A549 (cell line): ENCODE measurements around the gene FCER1G. TPM values are rescaled to one million over a fixed set of nuclear protein-coding genes. Genes with fewer than 3 reads are reported as not detected.

Experiments
- ATAC-seq, 2 experiments: fragments of 200-7000 bp in 1 of 2; fragments of >200 bp in 1 of 2; cut with Nextera tagmentation in 1 of 2; cut with Tn5 transposase in 1 of 2; 3 replicates each; pipeline versions ENCODE4 v1.8.0 to v1.9.1; 2018 to 2020; ENCODE audit warnings: mild to moderate bottlenecking in 1 of 2, moderate library complexity in 1 of 2
- CTCF ChIA-PET: fragments of 300-600 bp; sonication (Branson Sonifier 250); formaldehyde crosslinking; extraction: SDS; loops from one replicate; lab custom pipeline; 2021; ENCODE audit warnings: antibody characterized with exemption, inconsistent platforms; lab: Yijun Ruan, JAX
- POLR2A ChIA-PET: fragments of 350-600 bp; formaldehyde crosslinking; extraction: SDS; loops from one replicate; lab custom pipeline; 2021; ENCODE audit warnings: antibody characterized with exemption, inconsistent platforms; lab: Yijun Ruan, JAX
- DNase-seq, 2 experiments: peaks; one replicate each; pipeline versions ENCODE4 v3.0.0 to v3.0.0-alpha.2; 2011 to 2016; ENCODE audit warnings: low read depth in 1 of 2, low spot score in 1 of 2
- FAIRE-seq: peaks from 2 replicates; lab custom pipeline; 2011; peaks lifted over from hg19 to GRCh38; lab: Jason Lieb, UNC
- H3K27ac ChIP-seq, 2 experiments: fragments of >200 bp; sonication (Bioruptor Twin); formaldehyde crosslinking; 3 replicates each; pipeline ENCODE4 v1.5.1; 2016 to 2017
- H3K4me1 ChIP-seq: fragments of >200 bp; sonication (Bioruptor Twin); formaldehyde crosslinking; 3 replicates; pipeline ENCODE4 v1.6.1; 2016
- H3K4me2 ChIP-seq: fragments of >200 bp; sonication (Bioruptor Twin); formaldehyde crosslinking; 3 replicates; pipeline ENCODE4 v1.6.1; 2016
- H3K4me3 ChIP-seq: fragments of >200 bp; sonication (Bioruptor Twin); formaldehyde crosslinking; 3 replicates; pipeline ENCODE4 v1.5.1; 2016
- H3K9me3 ChIP-seq: fragments of >200 bp; sonication (Bioruptor Twin); formaldehyde crosslinking; 3 replicates; pipeline ENCODE4 v1.6.1; 2016
- BCL3 ChIP-seq: fragments of >200 bp; sonication (Bioruptor Twin); formaldehyde crosslinking; IDR thresholded peaks from 3 replicates; pipeline ENCODE4 v1.6.1; 2016
- BHLHE40 ChIP-seq: IDR thresholded peaks from 2 replicates; pipeline ENCODE4 v1.6.1; 2012; ENCODE audit warnings: low read depth, low read length, inconsistent platforms
- CBX8 ChIP-seq: fragments of 200-600 bp; sonication (generic); IDR thresholded peaks from 2 replicates; pipeline ENCODE4 v1.6.1; 2016
- CEBPB ChIP-seq, 2 experiments: fragments of >200 bp in 1 of 2; sonication (Bioruptor Twin) in 1 of 2; formaldehyde crosslinking in 1 of 2; IDR thresholded peaks; 2 replicates each; pipeline ENCODE4 v1.6.1; 2012 to 2016
- CHD2 ChIP-seq: fragments of 150-350 bp; IDR thresholded peaks from 2 replicates; pipeline ENCODE4 v1.6.1; 2014; ENCODE audit warnings: low read length; ENCODE audit not compliant: partially characterized antibody
- EHF ChIP-seq: fragments of 250-450 bp; sonication (Bioruptor Pico); IDR thresholded peaks from 2 replicates; pipeline ENCODE4 v1.5.0; 2020; ENCODE audit warnings: mild to moderate bottlenecking
- FOSB ChIP-seq: fragments of 250-450 bp; sonication (Bioruptor Pico); IDR thresholded peaks from 2 replicates; pipeline ENCODE4 v1.5.0; 2020; ENCODE audit warnings: mild to moderate bottlenecking, moderate library complexity
- GATA3 ChIP-seq: IDR thresholded peaks from 2 replicates; pipeline ENCODE4 v1.6.1; 2012; ENCODE audit warnings: borderline replicate concordance
- HDAC2 ChIP-seq: fragments of 200-600 bp; sonication (generic); IDR thresholded peaks from 2 replicates; pipeline ENCODE4 v1.6.1; 2016
- HES2 ChIP-seq: fragments of >200 bp; sonication (Bioruptor Twin); formaldehyde crosslinking; IDR thresholded peaks from 2 replicates; pipeline ENCODE4 v1.6.1; 2016
- HOXB13 ChIP-seq: fragments of 250-450 bp; sonication (Bioruptor Pico); IDR thresholded peaks from 2 replicates; pipeline ENCODE4 v1.5.0; 2020; ENCODE audit warnings: low read depth, mild to moderate bottlenecking, moderate library complexity
- HOXB5 ChIP-seq: fragments of 250-450 bp; sonication (Bioruptor Pico); IDR thresholded peaks from 2 replicates; pipeline ENCODE4 v1.5.0; 2020; ENCODE audit warnings: mild to moderate bottlenecking, moderate library complexity
- JUNB ChIP-seq: fragments of >200 bp; sonication (Bioruptor Twin); formaldehyde crosslinking; IDR thresholded peaks from 2 replicates; pipeline ENCODE4 v1.6.1; 2016
- KDM1A ChIP-seq: fragments of 200-600 bp; sonication (generic); IDR thresholded peaks from 2 replicates; pipeline ENCODE4 v1.6.1; 2016; ENCODE audit warnings: low read depth, mild to moderate bottlenecking
- KDM5A ChIP-seq: fragments of 200-600 bp; sonication (generic); IDR thresholded peaks from 2 replicates; pipeline ENCODE4 v1.6.1; 2016; ENCODE audit warnings: antibody characterized with exemption, mild to moderate bottlenecking
- MAZ ChIP-seq: fragments of 150-350 bp; IDR thresholded peaks from 2 replicates; pipeline ENCODE4 v1.6.1; 2014; ENCODE audit warnings: antibody characterized with exemption, low read depth, low read length, borderline replicate concordance
- MYC ChIP-seq: IDR thresholded peaks from 2 replicates; pipeline ENCODE4 v1.6.1; 2012; ENCODE audit warnings: mild to moderate bottlenecking, inconsistent platforms, low read length, improper control_type of control experiment, borderline replicate concordance
- NPAS2 ChIP-seq: fragments of 250-450 bp; sonication (Bioruptor Pico); IDR thresholded peaks from 2 replicates; pipeline ENCODE4 v1.8.0; 2022; ENCODE audit warnings: mild to moderate bottlenecking, moderate library complexity, borderline replicate concordance
- POLR2A ChIP-seq: IDR thresholded peaks from 2 replicates; pipeline ENCODE4 v1.6.1; 2012; ENCODE audit warnings: mild to moderate bottlenecking, low read length
- RAD21 ChIP-seq, 2 experiments: fragments of >200 bp in 1 of 2; sonication (Bioruptor Twin) in 1 of 2; formaldehyde crosslinking in 1 of 2; IDR thresholded peaks in 1 of 2; conservative IDR thresholded peaks in 1 of 2; 2 replicates in 1 of 2; 3 replicates in 1 of 2; pipeline ENCODE4 v1.6.1; 2012 to 2018; ENCODE audit warnings: inconsistent platforms in 1 of 2
- RARB ChIP-seq: fragments of 250-450 bp; sonication (Bioruptor Pico); IDR thresholded peaks from 2 replicates; pipeline ENCODE4 v1.8.0; 2021; ENCODE audit warnings: mild to moderate bottlenecking, moderate library complexity
- RCOR1 ChIP-seq: fragments of 150-350 bp; IDR thresholded peaks from 2 replicates; pipeline ENCODE4 v1.6.1; 2014; ENCODE audit warnings: antibody characterized with exemption, low read length, low read depth
- SREBF2 ChIP-seq: fragments of 450-650 bp; IDR thresholded peaks from 2 replicates; pipeline ENCODE4 v1.6.1; 2014; ENCODE audit warnings: mild to moderate bottlenecking, moderate library complexity
- TP53 ChIP-seq: fragments of 250-450 bp; sonication (Bioruptor Pico); IDR thresholded peaks from 2 replicates; pipeline ENCODE4 v1.5.0; 2021; ENCODE audit warnings: mild to moderate bottlenecking, moderate library complexity
- ZC3H11A ChIP-seq: fragments of 450-650 bp; IDR thresholded peaks from 2 replicates; pipeline ENCODE4 v1.6.1; 2014; ENCODE audit warnings: antibody characterized with exemption, mild to moderate bottlenecking
- ZFP36 ChIP-seq: fragments of 450-650 bp; IDR thresholded peaks from 2 replicates; pipeline ENCODE4 v1.6.1; 2014; ENCODE audit warnings: borderline replicate concordance; ENCODE audit not compliant: partially characterized antibody
- WGBS: methylation state at CpG from one replicate; pipeline ENCODE4 v1.1.6; 2017; ENCODE audit errors: missing lambda C conversion rate; 5-methylcytosine and 5-hydroxymethylcytosine counted together
- polyA plus RNA-seq, 4 experiments: library from polyadenylated mRNA; depleted of rRNA in 3 of 4; stranded (reverse); fragments of >200 nt; fragmentation: RNase III in 1 of 4; extraction: RNeasy Plus Mini Kit Qiagen cat#74134 plus additional on column Dnase treatment in 1 of 4; gene quantifications; 2 replicates in 3 of 4; 3 replicates in 1 of 4; pipeline ENCODE4 v1.2.3, GENCODE V29; 2011 to 2017
- TF ChIP-seq, protein P1 (sequence below): IDR thresholded peaks from 2 replicates; pipeline ENCODE4 v1.6.1; 2012
- TF ChIP-seq, protein P2 (sequence below): fragments of 200-600 bp; sonication (generic); IDR thresholded peaks from 2 replicates; pipeline ENCODE4 v1.6.1; 2016; ENCODE audit warnings: antibody characterized with exemption, mild to moderate bottlenecking, moderate library complexity
- TF ChIP-seq, protein P3 (sequence below): IDR thresholded peaks from 2 replicates; pipeline ENCODE4 v1.6.1; 2012; ENCODE audit warnings: low read depth, borderline replicate concordance

The FCER1G gene
- polyA plus RNA-seq, 2 of the 4 experiments (the other 2 are of a cell fraction), result 0.40 TPM; not detected in 1

- H3K4me1 ChIP-seq, result no peaks in the 10 kb centered on the region
- CTCF ChIA-PET, result interaction anchor here (1.0 to 20.1 kb wide), 6 partner anchors 9 to 164 kb away, joined by 3 to 319 read pairs (median 36); partner anchors contain the start of genes NDUFS2 and TOMM40L
Measured at GRCh38 chr1:161220002-161220401, 4.9 kb downstream of the FCER1G start.

GRCh38 chr1:161222175-161223019 is 7.3 kb downstream of the FCER1G start:
- FAIRE-seq (no peak), DNase-seq (no peak), ATAC-seq (no peak)
- CTCF ChIA-PET, result interaction anchor here (1.6 to 20.1 kb wide), 6 partner anchors 15 to 161 kb away, joined by 3 to 319 read pairs (median 80); partner anchors contain the start of gene NDUFS2
- Histone ChIP-seq H3K27ac (no peak overlapping the region), H3K9me3 (no peaks in the 10 kb centered on the region), H3K4me2 (no peak overlapping the region), H3K4me1 (peaks cover 9% of the 10 kb centered on the region), H3K4me3 (no peak overlapping the region)
- WGBS, result 72% methylated on average over 6 of the region's 6 CpGs
- POLR2A ChIA-PET, result no interaction called here
- TF ChIP-seq GATA3, result no peak
- no peak for TF ChIP-seq RCOR1
- no peak for TF ChIP-seq BCL3
- no peak for TF ChIP-seq TP53 (CRISPR knock-in tag)
- no peak for TF ChIP-seq CEBPB (IDR thresholded peaks at IDR 0.05)
- TF ChIP-seq EHF, result no peak
- TF ChIP-seq HOXB5, result no peak
- no peak for TF ChIP-seq CBX8
- TF ChIP-seq MAZ, result no peak
- TF ChIP-seq KDM1A, result no peak
- no peak for TF ChIP-seq POLR2A
- TF ChIP-seq RARB (CRISPR knock-in tag), result no peak
- TF ChIP-seq NPAS2 (CRISPR knock-in tag), result no peak
- TF ChIP-seq, all 56 proteins: peak for 0

More at GRCh38 chr1:161220002-161220401, 4.9 kb downstream of the FCER1G start:
- TF ChIP-seq CHD2 (no peak), KDM5A (no peak), ZFP36 (no peak), FOSB (CRISPR knock-in tag) (no peak), NPAS2 (CRISPR knock-in tag) (no peak), BHLHE40 (no peak), ZC3H11A (no peak), HES2 (no peak), HDAC2 (no peak), HOXB5 (no peak), BCL3 (no peak), SREBF2 (no peak), JUNB (no peak), RAD21 (conservative IDR thresholded peaks at IDR 0.05 in 1 of 2, IDR thresholded peaks at IDR 0.05 in 1 of 2) (no peak), HOXB13 (CRISPR knock-in tag) (no peak), EHF (no peak), MYC (no peak)
- TF ChIP-seq, protein P1, sequence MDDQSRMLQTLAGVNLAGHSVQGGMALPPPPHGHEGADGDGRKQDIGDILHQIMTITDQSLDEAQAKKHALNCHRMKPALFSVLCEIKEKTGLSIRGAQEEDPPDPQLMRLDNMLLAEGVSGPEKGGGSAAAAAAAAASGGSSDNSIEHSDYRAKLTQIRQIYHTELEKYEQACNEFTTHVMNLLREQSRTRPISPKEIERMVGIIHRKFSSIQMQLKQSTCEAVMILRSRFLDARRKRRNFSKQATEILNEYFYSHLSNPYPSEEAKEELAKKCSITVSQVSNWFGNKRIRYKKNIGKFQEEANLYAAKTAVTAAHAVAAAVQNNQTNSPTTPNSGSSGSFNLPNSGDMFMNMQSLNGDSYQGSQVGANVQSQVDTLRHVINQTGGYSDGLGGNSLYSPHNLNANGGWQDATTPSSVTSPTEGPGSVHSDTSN, result no peak
- TF ChIP-seq, protein P2, sequence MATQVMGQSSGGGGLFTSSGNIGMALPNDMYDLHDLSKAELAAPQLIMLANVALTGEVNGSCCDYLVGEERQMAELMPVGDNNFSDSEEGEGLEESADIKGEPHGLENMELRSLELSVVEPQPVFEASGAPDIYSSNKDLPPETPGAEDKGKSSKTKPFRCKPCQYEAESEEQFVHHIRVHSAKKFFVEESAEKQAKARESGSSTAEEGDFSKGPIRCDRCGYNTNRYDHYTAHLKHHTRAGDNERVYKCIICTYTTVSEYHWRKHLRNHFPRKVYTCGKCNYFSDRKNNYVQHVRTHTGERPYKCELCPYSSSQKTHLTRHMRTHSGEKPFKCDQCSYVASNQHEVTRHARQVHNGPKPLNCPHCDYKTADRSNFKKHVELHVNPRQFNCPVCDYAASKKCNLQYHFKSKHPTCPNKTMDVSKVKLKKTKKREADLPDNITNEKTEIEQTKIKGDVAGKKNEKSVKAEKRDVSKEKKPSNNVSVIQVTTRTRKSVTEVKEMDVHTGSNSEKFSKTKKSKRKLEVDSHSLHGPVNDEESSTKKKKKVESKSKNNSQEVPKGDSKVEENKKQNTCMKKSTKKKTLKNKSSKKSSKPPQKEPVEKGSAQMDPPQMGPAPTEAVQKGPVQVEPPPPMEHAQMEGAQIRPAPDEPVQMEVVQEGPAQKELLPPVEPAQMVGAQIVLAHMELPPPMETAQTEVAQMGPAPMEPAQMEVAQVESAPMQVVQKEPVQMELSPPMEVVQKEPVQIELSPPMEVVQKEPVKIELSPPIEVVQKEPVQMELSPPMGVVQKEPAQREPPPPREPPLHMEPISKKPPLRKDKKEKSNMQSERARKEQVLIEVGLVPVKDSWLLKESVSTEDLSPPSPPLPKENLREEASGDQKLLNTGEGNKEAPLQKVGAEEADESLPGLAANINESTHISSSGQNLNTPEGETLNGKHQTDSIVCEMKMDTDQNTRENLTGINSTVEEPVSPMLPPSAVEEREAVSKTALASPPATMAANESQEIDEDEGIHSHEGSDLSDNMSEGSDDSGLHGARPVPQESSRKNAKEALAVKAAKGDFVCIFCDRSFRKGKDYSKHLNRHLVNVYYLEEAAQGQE, result no peak
- TF ChIP-seq, protein P3, sequence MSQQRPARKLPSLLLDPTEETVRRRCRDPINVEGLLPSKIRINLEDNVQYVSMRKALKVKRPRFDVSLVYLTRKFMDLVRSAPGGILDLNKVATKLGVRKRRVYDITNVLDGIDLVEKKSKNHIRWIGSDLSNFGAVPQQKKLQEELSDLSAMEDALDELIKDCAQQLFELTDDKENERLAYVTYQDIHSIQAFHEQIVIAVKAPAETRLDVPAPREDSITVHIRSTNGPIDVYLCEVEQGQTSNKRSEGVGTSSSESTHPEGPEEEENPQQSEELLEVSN, result no peak
- TF ChIP-seq, all 56 proteins: peak for 0
- POLR2A ChIA-PET, result interaction anchor here (1.0 kb wide), 1 partner anchor 18 kb away, joined by 3 read pairs; the partner anchor contains the start of gene NDUFS2
- FAIRE-seq, result no peak
- H3K4me3 ChIP-seq, result no peak overlapping the region
- no peak overlapping the region for H3K4me2 ChIP-seq
- 85% methylated on average over 5 of the region's 5 CpGs for WGBS
- DNase-seq, result no peak
- ATAC-seq, result no peak
- no peaks in the 10 kb centered on the region for H3K9me3 ChIP-seq
- no peak overlapping the region for H3K27ac ChIP-seq
